ENCODE measurements around the gene GCNT4.

Gene GCNT4

GRCh38 chr5:75021800-75022199 is 30.6 kb downstream of the GCNT4 start:
- no peak overlapping the region for H3K27ac ChIP-seq
- TF ChIP-seq ZFX (IDR thresholded peaks at IDR 0.05) (no peak), CTCF (conservative IDR thresholded peaks at IDR 0.05) (no peak)

DNA sequence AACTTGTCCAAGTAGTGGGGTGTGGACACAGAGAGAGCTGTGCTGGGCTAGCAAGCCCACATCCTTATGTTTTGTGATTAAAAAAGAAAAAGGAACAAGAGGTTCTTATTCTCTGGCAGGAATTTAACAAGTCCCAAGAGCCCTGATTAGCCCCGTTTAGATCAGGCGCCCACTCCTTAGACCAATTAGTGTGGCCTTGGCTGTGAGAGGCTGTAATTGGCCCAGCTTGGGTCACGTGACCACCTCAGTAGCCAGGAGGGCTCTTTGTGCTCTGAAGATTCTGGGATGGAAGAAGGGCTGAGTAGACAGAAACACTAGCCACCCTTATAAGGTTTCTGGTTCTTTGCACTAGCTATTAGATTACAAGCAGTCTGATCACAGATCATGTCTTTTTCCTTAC is 31.1 kb downstream of the GCNT4 start:
- H3K27ac ChIP-seq = no peak overlapping the region
- TF ChIP-seq ZFX (IDR thresholded peaks at IDR 0.05) (no peak), CTCF (conservative IDR thresholded peaks at IDR 0.05) (no peak)

GRCh38 chr5:75020016-75020656 is 32.2 kb downstream of the GCNT4 start:
- peak overlapping the region; percentile 37 for H3K27ac ChIP-seq
- TF ChIP-seq ZFX (IDR thresholded peaks at IDR 0.05) = no peak
- TF ChIP-seq CTCF (conservative IDR thresholded peaks at IDR 0.05) = no peak

DNA sequence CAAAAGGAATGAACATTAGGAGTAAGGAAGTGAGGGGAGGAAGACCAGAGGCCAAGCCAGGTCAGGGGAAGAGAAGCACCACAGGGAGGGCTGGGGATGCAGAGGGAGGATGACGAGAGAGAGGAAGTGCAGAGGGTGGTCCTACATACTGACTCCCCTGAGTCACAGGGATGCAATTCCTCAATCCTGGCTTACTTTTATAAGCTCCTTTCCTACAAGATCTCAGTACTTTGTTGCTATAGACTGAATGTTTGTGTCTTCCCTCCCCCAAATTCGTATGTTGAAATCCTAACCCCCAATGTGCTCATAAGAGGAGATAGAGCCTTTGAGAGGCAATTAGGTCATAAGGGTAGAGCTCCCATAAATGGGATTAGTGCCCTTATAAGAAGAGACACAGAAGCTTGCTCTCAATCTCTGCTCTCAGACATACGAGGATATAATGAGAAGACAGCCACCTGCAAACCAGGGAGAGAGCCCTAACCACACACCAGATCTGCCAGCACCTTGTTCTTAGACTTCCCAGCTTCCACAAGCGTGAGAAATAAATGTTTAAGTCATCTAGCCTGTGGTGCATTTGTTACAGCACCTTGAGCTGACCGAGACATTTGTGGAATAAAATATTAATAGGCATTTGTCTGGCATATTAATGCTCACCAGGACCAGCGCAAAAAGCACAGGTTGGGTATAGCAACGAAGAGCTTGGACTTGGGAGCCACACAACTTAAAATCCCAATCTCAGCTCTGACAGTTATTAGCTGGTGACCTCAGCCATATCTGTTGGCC is 33.4 kb downstream of the GCNT4 start:
- TF ChIP-seq CTCF (conservative IDR thresholded peaks at IDR 0.05) (no peak), ZFX (IDR thresholded peaks at IDR 0.05) (no peak)
- H3K27ac ChIP-seq = no peak overlapping the region; the same call in 1 of the 2 replicates

- H3K27ac ChIP-seq = no peak overlapping the region
- TF ChIP-seq ZFX (IDR thresholded peaks at IDR 0.05) (no peak), CTCF (conservative IDR thresholded peaks at IDR 0.05) (no peak)
These were observed 34.4 kb downstream of the GCNT4 start for GRCh38 chr5:75017971-75018370.

GRCh38 chr5:75016896-75017295 is 35.5 kb downstream of the GCNT4 start:
- TF ChIP-seq CTCF (conservative IDR thresholded peaks at IDR 0.05) = no peak
- TF ChIP-seq ZFX (IDR thresholded peaks at IDR 0.05) = no peak
- H3K27ac ChIP-seq = no peak overlapping the region

GRCh38 chr5:75012748-75013147 is 39.6 kb downstream of the GCNT4 start:
- no peak for TF ChIP-seq ZFX (IDR thresholded peaks at IDR 0.05)
- TF ChIP-seq CTCF (conservative IDR thresholded peaks at IDR 0.05) = no peak

More at GRCh38 chr5:75012748-75013147, 39.6 kb downstream of the GCNT4 start:
- H3K27ac ChIP-seq = no peak overlapping the region
